Duodenal mucosa (tissue), 2 donors: Measurements from ENCODE around the gene CNPY2.
A peak's percentile ranks its signal among the peaks of the same experiment; 100 is the strongest.

Experiments used
- H3K27ac ChIP-seq: one replicate; pipeline ENCODE4 v1.7.0; 2013; ENCODE audit warnings: low read depth, low read length
- H3K27me3 ChIP-seq, 2 donors: one replicate each; pipeline ENCODE4 v1.7.0; 2013; ENCODE audit warnings: low read length in 2 of 2, control low read depth in 1 of 2; ENCODE audit not compliant: insufficient read depth in 2 of 2, control insufficient read depth in 1 of 2
- H3K36me3 ChIP-seq, 2 donors: one replicate each; pipeline ENCODE4 v1.7.0; 2013; ENCODE audit warnings: low read length in 2 of 2, control low read depth in 1 of 2; ENCODE audit not compliant: insufficient read depth in 2 of 2, control insufficient read depth in 1 of 2
- H3K4me1 ChIP-seq, 2 donors: one replicate each; pipeline ENCODE4 v1.7.0; 2013; ENCODE audit warnings: low read length in 2 of 2, control low read depth in 1 of 2; ENCODE audit not compliant: insufficient read depth in 2 of 2, control insufficient read depth in 1 of 2
- H3K4me3 ChIP-seq, 2 donors: one replicate each; pipeline ENCODE4 v1.7.0; 2013; ENCODE audit warnings: low read length in 2 of 2, low read depth in 1 of 2
- H3K9ac ChIP-seq, 2 donors: one replicate each; pipeline ENCODE4 v1.7.0; 2013; ENCODE audit warnings: low read length in 2 of 2, low read depth in 1 of 2
- H3K9me3 ChIP-seq, 2 donors: one replicate each; pipeline ENCODE4 v1.7.0; 2013; ENCODE audit warnings: low read length in 2 of 2, control low read depth in 1 of 2; ENCODE audit not compliant: control insufficient read depth in 1 of 2

The CNPY2 gene

DNA sequence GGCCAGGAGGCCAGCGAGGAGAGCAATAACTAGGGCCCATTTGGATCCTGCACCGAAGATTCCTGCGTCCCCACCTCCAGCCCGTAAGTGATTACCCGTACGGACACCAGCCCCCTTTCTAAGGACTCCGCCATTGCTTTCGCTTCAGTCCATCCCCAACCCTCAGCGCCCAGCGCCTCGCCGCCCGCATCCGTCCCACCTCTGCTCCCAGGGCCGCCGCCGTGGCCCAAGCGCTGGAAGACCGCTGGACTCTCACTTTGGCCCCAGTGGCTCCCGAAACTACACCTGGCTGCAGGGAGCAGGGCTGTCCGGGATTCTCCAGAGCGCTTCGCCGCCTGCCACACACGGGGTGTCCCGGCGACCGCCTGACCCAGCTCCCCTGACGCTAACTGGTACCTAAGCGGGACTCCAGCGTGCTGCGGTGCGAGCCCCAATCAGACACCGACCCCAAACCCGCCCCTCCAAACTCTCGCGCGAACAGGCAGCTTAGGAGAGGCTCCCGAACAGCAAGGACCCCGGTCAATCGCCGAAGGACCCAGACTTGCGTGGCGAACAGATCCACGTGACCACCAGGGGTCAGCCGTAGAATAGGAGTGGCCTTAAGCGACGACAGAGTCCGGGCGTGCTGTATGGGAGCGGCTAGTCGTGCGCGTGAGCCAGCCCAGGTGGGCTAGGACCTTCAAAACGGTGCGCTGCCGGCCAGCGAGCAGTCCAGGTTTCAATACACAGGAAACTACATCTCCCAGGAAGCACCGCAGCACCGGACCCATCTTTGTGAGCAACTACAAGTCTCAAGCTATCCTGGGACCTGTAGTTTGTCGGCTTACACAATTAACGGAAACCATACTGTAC is at the start of gene CNPY2:
CNPY2 (minus strand) TSS at position 367 of the 852 bp plus-strand sequence. CDS start 771 bp downstream, outside the sequence.
- Histone ChIP-seq H3K27ac (peak within 1 kb of the TSS; percentile 90), H3K36me3 (peaks cover 12 to 31% of the 10 kb centered on the region in 2 donors), H3K9me3 (no peaks in the 10 kb centered on the region), H3K4me3 (peak within 1 kb of the TSS; percentile 98 to 99), H3K4me1 (peaks cover 10 to 19% of the 10 kb centered on the region in 2 donors), H3K9ac (peak within 1 kb of the TSS; percentile 96 to 99), H3K27me3 (no peaks in the 10 kb centered on the region)

DNA sequence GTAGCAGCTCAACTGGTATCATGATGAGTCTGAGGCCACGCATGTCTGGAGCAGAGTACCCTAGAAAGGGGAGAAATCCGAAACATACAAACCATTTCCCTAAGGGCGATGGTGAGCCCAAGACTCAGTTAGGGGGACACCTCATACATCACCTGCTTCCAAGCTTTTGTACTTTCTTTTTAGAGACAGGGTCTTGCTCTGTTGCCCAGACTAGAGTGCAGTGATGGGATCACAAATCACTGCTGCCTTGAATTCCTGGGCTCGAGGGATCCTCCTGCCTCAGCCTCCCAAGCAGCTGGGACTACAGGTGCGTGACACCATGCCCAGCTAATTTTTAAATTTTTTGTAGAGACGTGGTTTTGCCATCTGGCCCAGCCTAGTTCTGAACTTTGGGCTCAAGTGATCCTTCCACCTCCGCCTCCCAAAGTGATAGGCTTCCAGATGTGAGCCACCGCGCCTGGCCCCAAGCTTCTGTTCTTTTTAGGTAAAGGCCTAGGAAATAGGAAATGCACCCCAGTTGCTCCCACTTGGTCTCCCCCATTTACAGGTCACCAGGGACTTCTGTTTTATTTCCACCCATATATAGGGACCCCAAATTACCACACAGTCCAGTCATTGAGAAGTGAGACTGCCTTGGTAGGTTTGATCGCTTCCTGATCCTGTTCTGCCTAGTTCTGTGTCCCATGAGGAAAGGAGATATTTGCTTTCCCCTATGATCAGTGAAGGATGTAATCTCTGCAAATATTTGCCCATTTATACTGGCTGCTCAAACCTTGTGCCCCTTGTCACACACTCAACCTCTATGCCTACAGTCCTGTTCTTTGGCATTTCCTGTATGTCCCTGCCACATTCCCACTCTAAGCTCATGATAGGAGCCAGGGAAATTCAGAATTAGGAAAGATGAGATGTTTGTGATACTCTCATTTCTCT is 46.6 kb upstream of the CNPY2 start, which contains the start of gene APOF:
APOF (minus strand) TSS at position 728 of the 930 bp plus-strand sequence; CDS start at position 616, 112 bp downstream.
- H3K27ac ChIP-seq: no peak within 1 kb of the TSS
- no peaks in the 10 kb centered on the region for H3K9me3 ChIP-seq
- H3K36me3 ChIP-seq: no peaks in the 10 kb centered on the region
- H3K4me1 ChIP-seq: peaks cover 16 to 22% of the 10 kb centered on the region in 2 donors
- no peak within 1 kb of the TSS for H3K4me3 ChIP-seq
- no peak within 1 kb of the TSS for H3K9ac ChIP-seq
- H3K27me3 ChIP-seq: no peaks in the 10 kb centered on the region

- Histone ChIP-seq H3K36me3 (no peaks in the 10 kb centered on the region), H3K27me3 (no peaks in the 10 kb centered on the region), H3K4me1 (peaks cover 16 to 22% of the 10 kb centered on the region in 2 donors)
Measured at GRCh38 chr12:56361487-56362129, 45.8 kb upstream of the CNPY2 start.

DNA sequence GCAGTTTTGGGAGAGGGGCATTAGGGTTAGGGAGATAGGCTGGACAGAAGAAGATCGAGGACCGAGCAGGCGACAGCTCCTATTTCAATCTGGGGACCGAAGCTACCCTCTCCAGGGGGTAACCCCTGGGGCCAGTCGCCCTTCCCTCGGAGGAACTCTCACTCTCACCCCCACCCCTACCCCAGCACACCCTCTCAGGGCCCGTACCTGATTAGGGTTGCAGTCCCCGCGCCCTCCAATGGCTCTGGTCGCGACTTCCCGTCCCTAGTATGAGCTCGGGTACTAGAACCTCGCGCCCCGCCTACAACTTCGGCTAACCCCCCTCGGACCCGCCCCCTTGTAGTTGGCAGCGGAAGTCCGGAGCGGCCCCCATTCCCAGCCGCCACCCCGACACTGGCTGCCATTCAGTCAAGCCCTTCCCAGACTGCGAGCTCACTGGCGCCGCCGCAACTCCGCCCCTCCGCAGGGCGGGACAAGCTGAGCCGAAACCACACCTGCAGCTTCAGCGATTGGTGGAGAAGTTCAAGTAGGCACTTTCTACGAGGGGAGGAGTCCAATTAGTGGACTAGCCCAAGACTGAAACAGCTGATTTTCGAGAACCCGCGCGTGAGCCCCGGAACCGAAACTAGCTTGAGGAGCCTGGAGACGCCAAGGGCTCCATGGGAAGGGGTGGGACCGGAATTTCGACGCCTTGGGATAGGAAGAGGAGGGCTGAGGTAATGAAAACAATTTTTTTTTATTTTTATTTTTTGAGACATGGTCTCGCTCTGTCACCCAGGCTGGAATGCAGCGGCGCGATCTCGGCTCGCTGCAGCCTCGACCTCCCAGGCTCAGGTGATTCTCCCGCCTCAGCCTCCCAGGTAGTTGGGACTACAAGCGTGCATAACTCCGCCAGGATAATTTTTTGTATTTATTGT is 44.3 kb upstream of the CNPY2 start, which contains the start of gene STAT2:
STAT2 (minus strand) TSS at position 257 of the 917 bp plus-strand sequence. CDS start 3,536 bp downstream, outside the sequence.
- H3K4me1 ChIP-seq: peaks cover 16 to 22% of the 10 kb centered on the region in 2 donors
- H3K27ac ChIP-seq: peak within 1 kb of the TSS; percentile 74
- peak within 1 kb of the TSS; percentile 83 to 91 for H3K4me3 ChIP-seq
- peak within 1 kb of the TSS; percentile 67 to 94 for H3K9ac ChIP-seq
- H3K27me3 ChIP-seq: no peaks in the 10 kb centered on the region
- no peaks in the 10 kb centered on the region for H3K9me3 ChIP-seq
- peaks cover 11 to 15% of the 10 kb centered on the region in 2 donors for H3K36me3 ChIP-seq

More at GRCh38 chr12:56361487-56362129, 45.8 kb upstream of the CNPY2 start:
- Histone ChIP-seq H3K4me3 (no peak overlapping the region), H3K27ac (no peak overlapping the region), H3K9ac (no peak overlapping the region), H3K9me3 (no peaks in the 10 kb centered on the region)

DNA sequence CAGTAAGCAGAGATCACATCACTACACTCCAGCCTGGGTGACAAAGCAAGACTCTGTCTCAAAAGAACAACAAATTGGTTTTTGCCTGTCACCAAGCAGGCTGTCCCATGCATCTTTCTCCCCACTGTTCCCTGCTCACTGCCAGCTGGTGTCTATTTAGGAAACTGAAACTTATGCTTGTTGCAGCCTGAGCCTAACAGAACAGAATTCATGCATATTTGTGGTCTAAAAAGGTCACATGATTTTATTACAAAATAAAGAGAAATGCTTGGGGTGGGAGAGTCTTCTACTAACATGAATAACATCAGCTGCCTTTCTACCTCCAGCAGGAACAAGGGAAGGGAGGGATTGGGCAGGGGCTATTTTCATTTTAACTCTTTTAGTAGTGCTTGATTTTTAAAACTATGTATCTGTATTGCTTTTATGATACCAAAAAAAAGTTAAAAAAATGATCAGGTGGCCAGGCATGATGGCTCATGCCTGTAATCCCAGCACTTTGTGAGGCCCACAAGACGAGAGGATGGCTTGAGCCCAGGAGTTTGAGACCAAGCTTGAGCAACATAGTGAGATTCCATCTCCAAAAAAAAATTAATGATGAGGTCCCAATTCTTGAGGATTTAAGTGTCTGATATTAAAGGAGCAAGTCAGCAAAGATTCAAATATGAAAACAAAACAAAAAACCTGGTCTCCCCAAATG is 43.2 kb upstream of the CNPY2 start:
- Histone ChIP-seq H3K27ac (peak overlapping the region; percentile 74), H3K4me3 (peak overlapping the region; percentile 83 to 91), H3K36me3 (peaks cover 21 to 26% of the 10 kb centered on the region in 2 donors), H3K4me1 (peaks cover 16 to 22% of the 10 kb centered on the region in 2 donors), H3K27me3 (no peaks in the 10 kb centered on the region), H3K9ac (peak overlapping the region; percentile 67 to 94), H3K9me3 (no peaks in the 10 kb centered on the region)

DNA sequence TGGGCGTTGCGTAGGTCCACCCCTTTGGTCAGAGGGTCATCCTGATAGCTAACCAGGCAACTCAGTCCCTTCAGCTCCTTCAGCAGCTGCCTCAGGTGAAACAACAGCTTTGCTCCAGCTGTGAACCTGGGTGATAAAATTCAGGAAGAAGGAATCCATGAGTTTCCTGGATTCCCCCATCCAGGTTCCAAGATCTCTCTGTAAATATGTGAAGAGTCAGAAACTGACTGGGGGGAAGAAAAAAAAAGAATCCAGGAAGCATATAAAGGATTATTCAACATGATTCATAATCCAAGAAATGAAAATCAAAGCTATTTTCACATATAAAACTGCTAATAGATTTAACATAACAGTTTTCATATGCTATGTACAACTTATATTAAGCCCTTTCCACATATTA is 35.5 kb upstream of the CNPY2 start:
- Histone ChIP-seq H3K9ac (no peak overlapping the region), H3K4me3 (no peak overlapping the region), H3K4me1 (no peaks in the 10 kb centered on the region), H3K27me3 (no peaks in the 10 kb centered on the region), H3K36me3 (peaks cover 57 to 89% of the 10 kb centered on the region in 2 donors), H3K9me3 (no peaks in the 10 kb centered on the region), H3K27ac (no peak overlapping the region)

GRCh38 chr12:56350662-56351061 is 34.9 kb upstream of the CNPY2 start:
- no peaks in the 10 kb centered on the region for H3K27me3 ChIP-seq
- peaks cover 58 to 89% of the 10 kb centered on the region in 2 donors for H3K36me3 ChIP-seq
- H3K4me3 ChIP-seq: no peak overlapping the region
- H3K27ac ChIP-seq: no peak overlapping the region
- no peaks in the 10 kb centered on the region for H3K4me1 ChIP-seq
- H3K9ac ChIP-seq: no peak overlapping the region
- no peaks in the 10 kb centered on the region for H3K9me3 ChIP-seq

DNA sequence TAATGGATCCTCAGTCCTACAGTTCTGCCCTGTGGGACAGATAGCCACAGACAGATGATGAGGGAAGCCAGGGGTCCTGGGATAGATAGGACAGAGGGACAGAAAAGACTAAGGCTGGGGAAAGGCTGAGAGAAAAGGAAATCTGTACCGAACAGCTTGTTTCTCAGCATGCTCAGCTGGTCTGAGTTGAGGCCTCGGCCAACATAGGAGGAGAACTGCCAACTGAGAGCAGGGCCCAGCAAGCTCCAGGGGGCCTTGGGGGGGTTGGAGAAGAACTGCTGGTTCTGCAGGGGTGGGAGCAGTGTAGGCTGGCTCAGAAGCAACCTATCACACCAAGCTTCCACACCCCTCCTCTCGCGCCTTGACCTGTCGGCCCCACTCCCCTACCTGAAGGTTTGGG is 33.0 kb upstream of the CNPY2 start:
- Histone ChIP-seq H3K27me3 (no peaks in the 10 kb centered on the region), H3K4me3 (no peak overlapping the region), H3K4me1 (no peaks in the 10 kb centered on the region), H3K27ac (no peak overlapping the region), H3K9ac (no peak overlapping the region), H3K9me3 (no peaks in the 10 kb centered on the region), H3K36me3 (peaks cover 48 to 79% of the 10 kb centered on the region in 2 donors)
